Tibial nerve (tissue), 4 donors: ENCODE measurements around the gene SHROOM3.

Source experiments
- CTCF ChIP-seq, 5 experiments: fragments of 200-600 bp in 3 of 5; fragments of 450-650 bp in 2 of 5; sonication (generic) in 3 of 5; IDR thresholded peaks; one replicate each; pipeline ENCODE4 v1.5.1; 2016 to 2019; ENCODE audit warnings: antibody characterized with exemption in 5 of 5, mild to moderate bottlenecking in 3 of 5, moderate library complexity in 2 of 5
- EP300 ChIP-seq, 2 donors: sonication (generic); formaldehyde crosslinking; IDR thresholded peaks; one replicate each; pipeline ENCODE4 v1.6.1; 2017; ENCODE audit warnings: antibody characterized with exemption in 2 of 2, mild to moderate bottlenecking in 1 of 2
- POLR2A ChIP-seq, 2 donors: fragments of 450-650 bp; IDR thresholded peaks; one replicate each; pipeline ENCODE4 v1.6.1; 2017; ENCODE audit warnings: antibody characterized with exemption in 2 of 2, mild to moderate bottlenecking in 2 of 2, moderate library complexity in 2 of 2

DNA sequence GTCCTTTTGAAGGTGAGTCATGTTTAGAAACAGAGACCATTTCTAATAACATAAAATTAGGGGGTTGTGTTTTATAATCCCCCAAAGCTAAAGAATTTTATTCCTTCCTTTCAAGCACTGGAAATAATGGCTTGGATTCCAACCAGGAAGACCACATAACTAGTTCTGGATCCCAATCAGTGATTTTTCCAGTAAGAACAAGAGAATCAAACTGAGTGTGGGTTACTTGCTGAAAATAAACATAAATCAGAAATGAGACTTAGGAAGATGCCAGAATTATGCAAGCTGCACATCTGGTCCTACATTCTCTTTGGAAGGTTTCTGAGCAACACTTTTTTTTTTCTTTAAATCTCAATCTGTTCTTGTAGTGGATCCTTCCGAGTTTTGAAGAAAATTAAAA, 386.6 kb downstream of the SHROOM3 start:
- TF ChIP-seq EP300 (IDR thresholded peaks at IDR 0.05) (no peak), CTCF (IDR thresholded peaks at IDR 0.05) (no peak), POLR2A (IDR thresholded peaks at IDR 0.05) (no peak)
